Mesenteric fat pad (tissue), 1 donor: Measurements from ENCODE around the gene TLE5. TPM values are rescaled to one million over a fixed set of nuclear protein-coding genes. Genes with fewer than 3 reads are reported as not detected.
A peak's percentile ranks its signal among the peaks of the same experiment; 100 is the strongest.
"Not testable (repeated sequence)": the region's sequence is repeated elsewhere in the genome, so short reads cannot be mapped to it uniquely, and the experiment has no call there.

Experiments
- DNase-seq: peaks from one replicate; pipeline ENCODE4 v3.0.0-alpha.2; 2020; ENCODE audit warnings: low spot score
- total RNA-seq: library from RNA; stranded (reverse); fragmentation: NEBNext Ultra II Directional; extraction: Animal tissue kit (Norgen Biotek cat#: 25700); gene quantifications from one replicate; pipeline ENCODE4 v1.2.1, GENCODE V29; 2021
- donor health status: DM: yes; HTN: yes; CAD: no.

TLE5 gene
- total RNA-seq, 1 donor from 2014 or later, result 367 TPM

DNA sequence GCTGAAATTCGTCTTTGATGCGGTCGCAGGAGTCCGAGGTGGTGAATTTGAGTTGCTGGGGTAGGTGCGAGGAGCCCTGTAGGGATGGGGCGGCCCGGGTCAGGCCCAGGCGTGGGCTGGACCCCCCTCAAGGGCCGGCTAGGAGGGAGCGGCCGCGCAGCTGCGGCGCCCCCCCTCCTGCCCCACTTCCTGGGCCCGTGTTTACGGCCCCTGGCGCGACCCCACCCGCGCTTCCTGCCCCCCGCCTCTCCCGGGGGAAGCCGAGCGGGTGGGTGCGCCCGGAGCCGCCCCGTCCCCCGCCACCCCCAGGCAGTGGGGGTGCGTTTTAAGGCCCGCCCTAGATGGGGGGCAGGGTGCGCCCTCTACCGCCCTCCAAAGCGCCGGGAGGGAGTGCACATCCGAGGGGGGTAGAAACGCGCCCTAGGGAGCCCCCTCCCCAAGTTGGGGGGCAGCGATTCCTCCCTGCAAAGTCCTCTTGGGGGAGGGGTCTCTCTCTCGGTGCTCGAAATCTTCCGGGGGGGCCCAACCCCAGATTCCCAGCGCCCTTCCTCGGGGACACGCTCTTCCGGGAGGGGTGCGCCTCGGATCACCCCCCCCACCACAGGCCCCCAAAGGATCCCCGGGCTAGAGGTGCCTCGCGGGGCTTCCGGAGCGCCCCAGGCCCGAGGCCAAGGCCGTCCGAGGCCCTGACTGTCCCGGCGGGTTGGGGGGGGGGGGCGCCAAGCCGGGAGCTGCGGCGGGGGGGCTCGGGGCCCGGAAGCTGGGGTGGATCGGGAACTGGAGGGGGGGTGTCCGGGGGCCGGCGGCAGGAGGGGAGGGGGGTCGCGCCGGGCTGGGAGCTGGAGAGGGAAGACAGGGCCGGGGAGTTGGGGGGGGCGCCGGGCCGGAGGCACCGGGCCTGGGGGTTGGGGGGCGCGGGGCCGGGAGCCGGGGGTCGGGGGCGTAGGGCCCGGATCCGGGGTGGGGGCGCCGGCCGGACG lies 823 bp downstream of the TLE5 start:
- no peak for DNase-seq

DNA sequence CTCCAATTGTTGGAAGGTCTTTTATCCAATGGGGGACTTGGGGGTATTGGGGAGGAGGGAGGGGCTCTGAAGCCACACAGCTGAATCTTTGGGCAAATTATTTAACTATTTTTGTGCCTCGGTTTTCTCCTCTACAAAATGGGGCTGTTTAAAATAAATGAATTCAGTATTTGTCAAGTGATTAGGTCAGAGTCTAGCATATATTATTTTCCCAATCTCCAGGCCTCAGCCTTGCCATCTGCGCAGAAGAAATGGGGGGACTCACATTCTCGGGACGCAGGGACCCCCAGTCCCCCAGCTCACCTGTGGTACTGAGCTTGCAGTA lies 1.5 kb downstream of the TLE5 start:
- no peak for DNase-seq

DNA sequence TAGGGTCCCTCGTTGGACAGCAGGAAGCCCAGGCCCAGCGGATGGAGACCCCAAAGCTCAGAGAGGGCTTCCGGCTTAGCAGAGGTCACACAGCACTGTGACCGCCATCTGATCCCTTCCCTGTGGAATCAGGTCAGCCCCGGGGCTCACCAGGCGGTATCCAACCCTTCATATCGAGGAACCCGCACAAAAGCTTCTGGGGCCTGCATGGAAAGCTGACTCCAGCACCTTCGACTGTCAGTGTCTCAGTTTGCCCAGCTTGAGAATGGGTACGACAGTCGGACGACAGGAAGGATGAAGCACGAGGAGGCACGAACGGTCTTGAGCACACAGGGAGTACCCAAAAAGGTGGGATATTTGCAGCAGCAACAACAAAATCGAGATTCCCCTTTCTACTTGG lies 2.6 kb downstream of the TLE5 start:
- DNase-seq, result no peak

DNA sequence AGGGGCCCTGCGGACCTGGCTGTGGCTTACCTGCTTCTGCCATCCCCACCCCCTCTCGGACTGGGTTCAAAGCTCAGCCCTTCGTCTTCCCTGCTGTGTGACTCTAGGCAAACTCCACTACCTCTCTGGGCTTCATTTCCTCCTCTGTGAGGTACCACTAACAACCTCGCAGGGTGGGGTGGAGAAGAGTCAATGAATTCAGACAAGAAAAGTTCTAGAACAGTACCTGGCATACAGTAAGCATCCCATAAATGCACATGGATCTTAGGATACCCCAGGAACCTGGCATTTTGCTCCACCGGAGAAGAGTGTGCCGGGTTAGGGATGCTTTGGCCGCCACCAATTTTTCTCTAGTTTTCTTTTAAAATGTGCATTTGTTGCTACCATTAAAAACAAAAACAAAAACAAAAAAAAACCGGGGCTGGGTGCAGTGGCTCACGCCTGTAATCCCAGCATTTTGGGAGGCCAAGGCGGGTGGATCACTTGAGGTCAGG lies 3.4 kb downstream of the TLE5 start:
- DNase-seq, result no peak

DNA sequence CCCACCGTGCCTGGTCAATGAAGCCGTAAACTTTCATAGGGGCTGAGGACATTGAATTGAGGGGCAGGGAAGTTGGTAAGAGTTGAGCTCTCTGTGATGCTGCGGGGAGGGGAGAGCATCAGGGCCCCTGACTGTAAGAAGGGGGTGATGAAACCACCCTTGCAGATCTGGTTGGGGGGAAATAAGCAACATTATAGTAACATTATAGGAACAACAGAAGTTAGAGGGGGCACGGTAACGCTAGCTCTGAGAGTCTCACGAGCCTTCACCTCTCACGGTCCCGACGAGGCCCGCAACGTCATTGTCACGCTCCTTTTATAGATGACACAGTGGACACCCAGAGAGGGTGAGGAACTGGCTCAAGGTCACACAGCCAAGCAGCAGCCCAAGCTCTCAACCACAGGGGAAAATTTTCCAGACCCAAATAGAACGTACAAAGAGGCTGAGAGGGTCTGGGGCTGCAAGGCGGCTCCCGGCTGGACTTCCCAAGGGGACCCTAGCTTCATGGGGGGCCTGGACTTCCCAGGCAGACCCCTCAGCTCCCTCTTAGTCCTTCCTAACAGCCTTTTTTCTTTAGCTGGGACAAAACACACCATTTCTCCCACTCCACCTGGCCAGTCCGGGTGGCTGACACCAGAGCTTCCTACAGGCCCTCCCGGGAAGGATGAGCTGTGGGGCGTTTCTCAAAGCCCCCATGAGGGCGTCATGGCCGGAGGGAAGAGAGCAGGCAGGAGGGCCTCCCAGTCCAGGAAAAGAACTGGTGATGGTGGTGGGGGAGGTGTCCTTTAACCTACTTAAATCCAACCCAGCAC lies 4.1 kb downstream of the TLE5 start:
- DNase-seq, result no peak

DNA sequence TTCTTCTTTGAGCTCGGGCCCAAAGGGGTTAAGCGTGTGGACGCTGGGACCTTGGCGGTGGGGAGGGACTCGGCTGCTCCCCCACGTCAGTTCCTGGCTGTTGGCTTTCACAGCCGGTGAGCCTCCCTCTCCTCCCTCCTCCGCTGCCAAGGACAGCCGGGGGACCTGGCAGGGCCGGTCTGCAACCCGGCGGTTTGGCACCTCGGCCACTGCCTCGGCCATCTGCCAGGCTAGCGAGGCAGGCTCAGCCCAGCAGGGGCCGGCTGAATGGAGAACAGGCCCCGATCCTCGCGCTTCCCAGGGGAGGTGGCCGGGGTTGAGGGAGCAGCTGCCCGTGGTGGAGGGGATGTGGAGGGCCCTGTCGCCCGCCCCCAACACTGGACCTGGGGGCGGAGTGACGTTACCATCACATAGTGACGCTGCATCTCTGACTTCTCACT lies 5.0 kb downstream of the TLE5 start:
- peak; percentile 93 for DNase-seq

DNA sequence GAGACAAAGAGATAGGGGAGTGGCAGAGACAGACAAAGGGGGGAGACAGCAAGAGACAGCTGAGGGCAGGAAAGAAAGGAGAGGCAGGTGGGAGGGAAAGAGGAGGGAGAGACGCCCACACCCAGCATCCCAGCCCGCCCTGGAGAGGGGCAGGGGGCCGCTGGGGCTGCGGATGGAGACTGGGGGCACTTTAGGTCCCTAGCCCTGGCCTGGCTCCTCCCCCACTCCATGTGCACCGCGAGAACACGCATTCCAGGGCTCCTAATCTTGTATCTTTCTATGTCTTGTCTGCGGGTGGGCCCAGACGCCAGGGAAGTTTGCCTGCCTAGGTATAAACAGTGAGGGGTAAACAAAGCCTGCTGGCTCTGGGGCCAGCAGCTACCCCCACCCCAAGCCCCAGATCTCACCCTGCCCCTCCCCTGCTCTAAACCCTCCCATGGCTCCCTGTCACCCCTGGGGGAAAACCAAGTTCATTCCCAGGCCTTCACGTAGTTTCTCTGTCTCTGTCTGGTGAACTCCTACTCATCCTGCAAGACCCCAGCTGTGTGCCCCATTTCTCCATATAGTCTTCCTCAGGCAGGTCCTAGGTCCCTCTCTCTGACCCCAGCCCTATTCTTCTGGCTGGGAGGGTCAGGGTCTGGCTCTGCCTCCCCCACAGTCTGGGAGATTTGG lies 5.7 kb downstream of the TLE5 start:
- DNase-seq, result no peak

DNA sequence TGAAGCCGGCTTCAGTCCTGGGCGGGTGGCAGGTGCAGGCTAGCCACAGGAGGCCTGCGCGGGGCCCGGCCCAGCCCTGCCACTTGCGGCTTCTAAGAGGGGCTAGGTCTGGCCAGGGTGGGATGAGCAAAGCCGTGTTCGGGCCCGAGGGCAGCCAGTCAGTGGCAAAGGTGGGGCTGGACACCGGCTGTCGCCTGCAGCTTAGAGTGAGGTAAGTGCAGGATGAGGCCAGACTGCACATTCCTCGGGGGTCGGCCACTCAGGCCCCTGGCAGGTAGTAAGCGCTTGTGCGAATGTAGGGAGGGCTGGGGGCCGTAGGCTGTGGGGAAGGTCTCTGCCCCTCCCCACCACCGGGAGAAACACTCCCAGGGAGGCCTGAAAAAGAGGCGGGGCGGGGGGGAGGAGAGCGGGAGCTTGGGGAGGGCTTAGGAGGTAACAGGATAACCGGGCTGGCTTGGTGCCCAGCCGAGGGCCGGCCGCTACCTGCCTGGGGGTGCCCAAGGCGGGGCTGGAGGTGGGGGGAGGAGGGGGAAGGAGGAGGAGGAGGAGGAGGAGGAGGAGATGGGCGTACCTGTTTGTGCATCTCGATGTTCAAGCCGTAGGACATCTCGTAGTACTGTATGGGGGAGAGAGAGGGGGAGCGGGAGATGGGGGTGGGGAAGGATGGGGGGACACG lies 6.4 kb downstream of the TLE5 start:
- no peak for DNase-seq

DNA sequence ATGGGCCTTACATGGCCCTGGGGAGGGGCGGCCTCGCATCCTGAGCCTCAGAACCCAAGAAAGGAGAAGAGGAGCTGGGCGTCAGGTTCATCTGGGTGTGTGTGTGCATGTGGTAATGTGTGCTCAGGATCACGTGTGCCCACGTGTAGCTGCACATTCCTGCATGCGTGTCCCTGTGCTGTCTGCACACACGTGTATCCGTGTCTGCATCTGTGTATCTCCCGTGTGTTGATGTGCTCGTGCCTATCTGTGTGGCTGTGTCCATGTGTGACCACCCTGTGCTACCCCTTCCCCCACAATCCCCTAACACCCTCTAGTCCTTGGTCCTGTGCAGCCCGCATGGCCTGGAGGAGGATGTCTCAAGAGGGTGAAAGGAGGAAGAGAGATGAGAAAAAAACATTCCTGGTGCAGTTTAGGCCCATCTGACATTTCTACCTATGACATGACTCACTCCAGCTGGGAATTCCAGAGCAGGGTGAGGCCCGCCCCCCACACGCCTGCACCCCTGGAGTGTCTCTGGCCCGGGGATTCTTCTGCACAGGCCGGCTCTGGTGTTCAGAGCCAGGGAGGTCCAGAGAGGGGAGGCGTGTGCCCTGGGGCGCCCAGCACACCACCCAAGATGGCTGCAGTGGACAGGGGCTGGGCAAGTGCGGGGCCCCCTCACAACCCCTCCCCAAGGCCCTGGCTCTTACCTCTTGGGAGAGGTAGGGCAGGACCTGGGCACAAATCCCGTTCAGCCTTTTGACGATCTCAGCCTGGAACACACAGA lies 7.1 kb downstream of the TLE5 start:
- DNase-seq, result no peak

DNA sequence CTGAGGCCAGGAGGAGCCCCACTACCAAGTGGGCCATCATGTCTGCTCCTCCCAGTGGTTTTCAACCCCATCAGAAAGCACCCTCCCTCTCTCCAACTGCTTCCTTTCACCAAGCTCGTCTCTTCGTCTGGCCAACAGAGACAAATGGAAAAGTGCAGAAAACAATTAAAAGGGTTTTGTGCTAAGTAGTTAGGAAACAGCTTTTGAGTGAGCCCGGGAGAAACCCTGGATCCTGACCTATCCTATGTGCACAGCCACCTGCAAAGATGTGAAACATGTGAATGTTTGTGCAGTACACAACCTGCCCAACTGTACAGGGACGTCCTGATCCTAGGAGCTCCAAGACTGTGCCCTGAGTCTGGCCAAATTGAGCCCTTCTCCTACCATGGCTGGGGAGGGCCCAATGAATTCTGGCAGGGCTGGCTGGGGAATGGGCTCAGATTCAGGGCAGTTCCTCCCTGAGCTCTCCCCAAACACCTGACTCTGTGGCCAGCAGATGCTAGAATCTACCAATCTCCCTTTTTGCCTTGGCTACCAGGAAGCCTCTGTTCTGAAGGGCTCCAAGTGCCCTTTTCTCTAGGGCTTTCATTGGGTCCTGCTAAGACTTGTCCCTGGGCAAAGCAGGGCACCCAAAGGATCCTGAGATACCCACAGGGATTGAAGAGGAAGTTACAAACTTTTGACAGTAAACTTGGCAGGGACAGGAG lies 7.9 kb downstream of the TLE5 start:
- no peak for DNase-seq

DNA sequence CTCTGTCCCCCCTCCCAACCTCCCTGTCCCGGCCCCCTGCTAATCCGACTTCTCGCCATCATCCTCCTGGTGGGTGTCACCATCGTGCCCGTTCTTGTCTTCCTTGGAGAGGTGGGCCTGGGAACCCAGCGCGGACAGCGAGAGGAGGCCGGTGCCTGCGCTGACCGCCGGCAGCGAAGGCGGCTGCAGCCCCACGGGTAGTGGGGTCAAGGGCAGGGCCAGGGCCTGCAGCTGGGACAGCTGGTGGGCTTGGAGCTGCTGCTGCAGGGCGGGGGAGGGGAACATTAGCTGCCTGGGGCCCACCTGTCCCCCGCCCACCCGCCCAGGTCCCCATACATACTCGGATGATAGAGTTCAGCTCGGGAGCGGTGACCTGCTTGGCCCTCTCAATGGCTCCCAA lies 8.5 kb downstream of the TLE5 start:
- no peak for DNase-seq

DNA sequence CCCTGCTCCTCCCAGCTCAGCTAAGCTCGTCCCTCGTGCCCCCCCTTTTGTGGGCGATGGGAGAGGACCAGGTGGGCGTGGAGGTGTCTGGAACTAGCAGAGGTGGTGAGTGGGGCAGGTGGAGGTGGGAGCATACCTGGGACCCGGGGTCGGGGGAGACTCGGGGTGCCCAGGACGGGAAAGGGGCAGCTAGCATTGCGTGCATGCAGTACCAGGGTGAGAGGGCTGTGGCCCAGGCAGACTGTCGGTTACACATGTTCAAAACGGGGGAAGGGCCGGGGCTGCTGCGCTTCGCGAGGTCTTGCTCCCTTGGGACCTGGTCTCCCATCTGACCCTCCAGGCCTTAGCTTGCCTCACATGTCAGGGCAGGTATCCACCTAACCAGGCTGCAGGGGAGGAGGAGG lies 9.1 kb downstream of the TLE5 start:
- DNase-seq, result no peak

DNA sequence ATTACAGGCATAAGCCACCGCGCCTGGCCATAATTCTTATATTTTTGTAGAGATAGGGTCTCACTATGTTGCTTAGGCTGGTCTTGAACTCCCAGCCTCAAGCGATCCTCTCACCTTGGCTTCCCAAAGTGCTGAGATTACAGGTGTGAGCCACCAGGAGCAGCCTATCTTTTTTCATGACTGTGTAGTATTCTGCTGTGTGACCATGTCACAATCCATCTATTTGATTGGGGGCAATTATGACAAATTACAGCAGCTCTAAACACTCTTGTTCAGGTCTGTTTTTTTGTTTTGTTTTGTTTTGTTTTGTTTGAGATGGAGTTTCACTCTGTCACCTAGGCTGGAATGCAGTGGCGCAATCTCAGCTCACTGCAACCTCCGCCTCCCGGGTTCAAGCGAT lies 12.3 kb downstream of the TLE5 start:
- not testable (repeated sequence) for DNase-seq

DNA sequence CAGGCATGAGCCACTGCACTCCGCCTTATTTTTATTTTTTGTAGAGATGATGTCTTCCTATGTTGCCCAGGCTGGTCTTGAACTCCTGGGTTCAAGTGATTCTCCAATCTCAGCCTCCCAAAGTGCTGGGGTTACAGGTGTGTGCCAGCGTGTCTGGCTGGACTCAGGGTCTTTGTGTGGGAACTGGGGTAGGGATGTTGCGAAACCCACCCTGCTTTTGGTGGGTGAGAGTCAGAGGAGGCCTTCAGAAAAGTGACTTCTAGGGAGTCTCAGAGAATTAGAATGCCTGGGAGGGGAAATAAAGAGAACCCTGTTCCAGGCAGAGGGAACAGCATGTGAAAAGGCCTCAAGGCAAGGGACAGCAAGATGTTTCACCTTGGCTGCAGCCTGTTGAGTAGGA lies 13.2 kb downstream of the TLE5 start:
- DNase-seq, result no peak

DNA sequence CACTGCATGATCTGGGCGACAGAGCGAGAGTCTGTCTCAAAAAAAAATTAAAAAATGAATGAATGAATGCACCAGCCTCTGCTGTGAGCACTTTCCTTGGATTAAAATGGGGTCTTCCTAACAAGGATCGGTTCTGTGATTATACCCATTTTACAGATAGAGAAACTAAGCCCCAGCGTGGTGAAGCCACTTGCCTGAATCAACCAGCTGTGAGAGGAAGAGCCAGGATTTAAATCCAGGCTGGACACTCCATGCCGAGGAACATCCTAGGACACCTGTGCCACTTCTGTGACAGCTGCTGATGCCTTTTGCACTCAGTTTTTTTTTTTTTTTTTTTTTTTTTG lies 14.1 kb downstream of the TLE5 start:
- no peak for DNase-seq

DNA sequence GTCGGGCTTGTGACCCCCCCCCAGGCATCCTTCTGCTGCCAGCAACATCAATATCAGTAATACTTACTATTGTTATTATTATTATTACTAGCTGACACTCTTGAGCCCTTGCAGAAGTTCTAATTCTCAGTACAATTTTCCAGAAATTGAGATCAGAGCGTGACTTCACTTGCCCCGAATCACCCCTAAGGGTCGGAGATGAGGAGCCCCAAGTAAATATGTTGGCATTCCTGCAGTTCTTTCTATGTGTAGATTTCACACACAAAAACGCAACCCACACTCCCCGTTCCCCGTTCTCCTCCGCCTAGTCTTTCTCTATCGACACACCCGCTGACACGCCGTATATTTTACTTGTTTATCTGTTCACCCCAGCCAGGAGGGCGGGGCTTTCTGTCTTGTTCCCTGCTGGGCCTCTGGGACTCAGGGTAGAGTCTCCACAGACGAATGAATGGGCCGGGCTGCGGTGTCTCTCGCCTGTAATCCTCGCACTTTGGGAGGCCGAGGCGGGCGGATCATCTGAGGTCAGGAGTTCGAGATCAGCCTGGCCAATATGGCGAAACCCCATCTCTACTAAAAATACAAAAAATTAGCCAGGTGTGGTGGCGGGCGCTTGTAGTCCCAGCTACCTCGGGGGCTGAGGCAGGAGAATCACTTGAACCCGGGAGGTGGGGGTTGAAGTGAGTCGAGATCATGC lies 14.7 kb downstream of the TLE5 start:
- no peak for DNase-seq

DNA sequence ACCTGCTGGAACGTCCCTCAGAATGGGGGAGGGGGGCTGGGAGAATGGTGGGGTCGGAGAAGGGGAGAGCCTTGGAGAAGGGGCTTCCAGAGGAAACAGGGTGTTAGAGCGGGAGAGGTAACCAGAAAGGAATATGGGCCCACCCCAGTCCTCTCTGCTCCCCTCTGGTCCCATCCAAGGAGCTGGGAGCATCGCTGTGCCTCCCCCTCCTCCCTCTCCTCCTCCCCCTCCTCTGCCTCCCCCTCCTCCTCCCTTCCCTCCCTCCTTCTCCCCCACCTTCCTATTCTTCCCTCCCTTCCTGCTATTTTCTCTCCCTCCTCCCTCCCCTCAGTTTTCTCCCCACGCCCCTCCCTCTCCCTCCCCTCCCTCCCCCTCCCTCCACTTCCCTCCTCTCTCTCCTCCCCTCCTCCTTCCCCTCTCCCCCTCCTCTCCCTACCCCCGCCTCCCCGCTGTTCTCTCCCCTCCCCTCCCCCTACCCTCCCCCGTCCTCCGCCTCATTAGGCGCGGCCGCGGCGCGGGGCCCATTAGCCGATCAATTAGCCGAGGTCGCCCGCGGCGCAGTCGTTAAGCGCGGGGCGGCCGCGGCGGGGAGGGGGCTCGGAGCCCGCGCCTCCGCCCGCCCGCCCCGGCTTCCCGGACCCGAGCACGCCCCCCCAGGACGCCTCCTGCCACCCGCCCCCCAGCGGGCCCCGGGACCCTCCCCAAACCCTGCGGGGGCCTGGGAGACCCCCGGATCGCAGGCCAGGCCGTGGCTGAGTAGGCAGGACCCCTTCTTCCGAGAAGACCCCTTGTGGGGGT lies 15.4 kb downstream of the TLE5 start:
- no peak for DNase-seq
